Measurements from ENCODE around the gene TMTC2.

TMTC2 gene

DNA sequence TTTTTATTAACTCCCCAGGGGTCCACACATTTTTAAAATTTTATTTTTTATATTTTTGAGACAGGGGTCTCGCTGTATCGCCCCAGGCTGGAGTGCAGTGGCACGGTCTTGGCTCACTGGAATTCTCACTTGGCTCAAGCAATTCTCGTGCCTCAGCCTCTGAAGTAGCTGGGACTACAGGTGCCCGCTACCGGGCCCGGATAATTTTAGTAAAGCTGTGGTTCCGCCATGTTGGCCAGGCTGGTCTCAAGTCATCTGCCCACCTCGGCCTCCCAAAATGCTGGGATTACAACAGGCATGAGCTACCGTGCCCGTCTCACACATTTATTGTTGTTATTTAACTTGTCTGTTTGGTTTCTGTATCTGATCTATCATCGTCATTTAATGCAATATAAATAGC lies 307.4 kb downstream of the TMTC2 start:
- ChIA-PET CTCF (interaction anchor here (0.7 kb wide), 2 partner anchors 8 to 119 kb away, joined by 3 read pairs; no protein-coding TSS in a partner anchor), POLR2A (no interaction called here)
- Histone ChIP-seq H3K36me3 (ENCODE audit: control insufficient read depth in 2 of 2, insufficient read depth in 1 of 2, low read length in 2 of 2) (no peaks in the 10 kb centered on the region), H3K9me3 (ENCODE audit: control insufficient read depth, insufficient read depth, low read depth, low read length) (no peaks in the 10 kb centered on the region), H3K27ac (ENCODE audit: extremely low read depth, low read depth, low read length) (no peak overlapping the region), H3K4me1 (ENCODE audit: control insufficient read depth, insufficient read depth, low read length) (0 out of 2 replicates have a peak, but pooled peaks cover 4% of the 10 kb centered on the region), H3K4me3 (ENCODE audit: low read depth, low read length) (no peak overlapping the region)
- TF ChIP-seq ZNF529 (tag by site-specific recombination; IDR thresholded peaks at IDR 0.05; ENCODE audit: insufficient replicate concordance) = no peak
- TF ChIP-seq ZIC2 (tag by site-specific recombination; IDR thresholded peaks at IDR 0.05) = no peak
- no peak for TF ChIP-seq SCRT1 (tag by site-specific recombination; IDR thresholded peaks at IDR 0.05; ENCODE audit: borderline replicate concordance)
- TF ChIP-seq, protein P1, sequence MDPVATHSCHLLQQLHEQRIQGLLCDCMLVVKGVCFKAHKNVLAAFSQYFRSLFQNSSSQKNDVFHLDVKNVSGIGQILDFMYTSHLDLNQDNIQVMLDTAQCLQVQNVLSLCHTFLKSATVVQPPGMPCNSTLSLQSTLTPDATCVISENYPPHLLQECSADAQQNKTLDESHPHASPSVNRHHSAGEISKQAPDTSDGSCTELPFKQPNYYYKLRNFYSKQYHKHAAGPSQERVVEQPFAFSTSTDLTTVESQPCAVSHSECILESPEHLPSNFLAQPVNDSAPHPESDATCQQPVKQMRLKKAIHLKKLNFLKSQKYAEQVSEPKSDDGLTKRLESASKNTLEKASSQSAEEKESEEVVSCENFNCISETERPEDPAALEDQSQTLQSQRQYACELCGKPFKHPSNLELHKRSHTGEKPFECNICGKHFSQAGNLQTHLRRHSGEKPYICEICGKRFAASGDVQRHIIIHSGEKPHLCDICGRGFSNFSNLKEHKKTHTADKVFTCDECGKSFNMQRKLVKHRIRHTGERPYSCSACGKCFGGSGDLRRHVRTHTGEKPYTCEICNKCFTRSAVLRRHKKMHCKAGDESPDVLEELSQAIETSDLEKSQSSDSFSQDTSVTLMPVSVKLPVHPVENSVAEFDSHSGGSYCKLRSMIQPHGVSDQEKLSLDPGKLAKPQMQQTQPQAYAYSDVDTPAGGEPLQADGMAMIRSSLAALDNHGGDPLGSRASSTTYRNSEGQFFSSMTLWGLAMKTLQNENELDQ (tag by site-specific recombination; IDR thresholded peaks at IDR 0.05; ENCODE audit: low read depth) = no peak
- TF ChIP-seq ZNF549 (tag by site-specific recombination; IDR thresholded peaks at IDR 0.05) = no peak
- TF ChIP-seq ZFP3 (tag by site-specific recombination; IDR thresholded peaks at IDR 0.05; ENCODE audit: low read depth) = no peak
- no peak for TF ChIP-seq KLF7 (tag by site-specific recombination; IDR thresholded peaks at IDR 0.05; ENCODE audit: borderline replicate concordance)
- TF ChIP-seq OSR2 (tag by site-specific recombination; IDR thresholded peaks at IDR 0.05) = no peak
- TF ChIP-seq ZBTB21 (tag by site-specific recombination; IDR thresholded peaks at IDR 0.05) = no peak
- TF ChIP-seq ZNF292 (tag by site-specific recombination; IDR thresholded peaks at IDR 0.05; ENCODE audit: borderline replicate concordance, low read depth) = no peak
- no peak for TF ChIP-seq ZNF341 (tag by site-specific recombination; IDR thresholded peaks at IDR 0.05; ENCODE audit: low read depth)
- TF ChIP-seq, protein P2, sequence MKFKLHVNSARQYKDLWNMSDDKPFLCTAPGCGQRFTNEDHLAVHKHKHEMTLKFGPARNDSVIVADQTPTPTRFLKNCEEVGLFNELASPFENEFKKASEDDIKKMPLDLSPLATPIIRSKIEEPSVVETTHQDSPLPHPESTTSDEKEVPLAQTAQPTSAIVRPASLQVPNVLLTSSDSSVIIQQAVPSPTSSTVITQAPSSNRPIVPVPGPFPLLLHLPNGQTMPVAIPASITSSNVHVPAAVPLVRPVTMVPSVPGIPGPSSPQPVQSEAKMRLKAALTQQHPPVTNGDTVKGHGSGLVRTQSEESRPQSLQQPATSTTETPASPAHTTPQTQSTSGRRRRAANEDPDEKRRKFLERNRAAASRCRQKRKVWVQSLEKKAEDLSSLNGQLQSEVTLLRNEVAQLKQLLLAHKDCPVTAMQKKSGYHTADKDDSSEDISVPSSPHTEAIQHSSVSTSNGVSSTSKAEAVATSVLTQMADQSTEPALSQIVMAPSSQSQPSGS (tag by site-specific recombination; IDR thresholded peaks at IDR 0.05; ENCODE audit: low read depth) = no peak
- TF ChIP-seq, protein P3, sequence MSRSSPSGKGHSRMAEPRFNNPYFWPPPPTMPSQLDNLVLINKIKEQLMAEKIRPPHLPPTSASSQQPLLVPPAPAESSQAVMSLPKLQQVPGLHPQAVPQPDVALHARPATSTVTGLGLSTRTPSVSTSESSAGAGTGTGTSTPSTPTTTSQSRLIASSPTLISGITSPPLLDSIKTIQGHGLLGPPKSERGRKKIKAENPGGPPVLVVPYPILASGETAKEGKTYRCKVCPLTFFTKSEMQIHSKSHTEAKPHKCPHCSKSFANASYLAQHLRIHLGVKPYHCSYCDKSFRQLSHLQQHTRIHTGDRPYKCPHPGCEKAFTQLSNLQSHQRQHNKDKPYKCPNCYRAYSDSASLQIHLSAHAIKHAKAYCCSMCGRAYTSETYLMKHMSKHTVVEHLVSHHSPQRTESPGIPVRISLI (tag by site-specific recombination; IDR thresholded peaks at IDR 0.05) = no peak
- TF ChIP-seq, protein P4, sequence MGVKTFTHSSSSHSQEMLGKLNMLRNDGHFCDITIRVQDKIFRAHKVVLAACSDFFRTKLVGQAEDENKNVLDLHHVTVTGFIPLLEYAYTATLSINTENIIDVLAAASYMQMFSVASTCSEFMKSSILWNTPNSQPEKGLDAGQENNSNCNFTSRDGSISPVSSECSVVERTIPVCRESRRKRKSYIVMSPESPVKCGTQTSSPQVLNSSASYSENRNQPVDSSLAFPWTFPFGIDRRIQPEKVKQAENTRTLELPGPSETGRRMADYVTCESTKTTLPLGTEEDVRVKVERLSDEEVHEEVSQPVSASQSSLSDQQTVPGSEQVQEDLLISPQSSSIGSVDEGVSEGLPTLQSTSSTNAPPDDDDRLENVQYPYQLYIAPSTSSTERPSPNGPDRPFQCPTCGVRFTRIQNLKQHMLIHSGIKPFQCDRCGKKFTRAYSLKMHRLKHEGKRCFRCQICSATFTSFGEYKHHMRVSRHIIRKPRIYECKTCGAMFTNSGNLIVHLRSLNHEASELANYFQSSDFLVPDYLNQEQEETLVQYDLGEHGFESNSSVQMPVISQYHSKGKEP (tag by site-specific recombination; IDR thresholded peaks at IDR 0.05) = no peak
- no peak for TF ChIP-seq SP2 (tag by site-specific recombination; IDR thresholded peaks at IDR 0.05)
- TF ChIP-seq ZNF248 (tag by site-specific recombination; IDR thresholded peaks at IDR 0.05) = no peak
- TF ChIP-seq, protein P5, sequence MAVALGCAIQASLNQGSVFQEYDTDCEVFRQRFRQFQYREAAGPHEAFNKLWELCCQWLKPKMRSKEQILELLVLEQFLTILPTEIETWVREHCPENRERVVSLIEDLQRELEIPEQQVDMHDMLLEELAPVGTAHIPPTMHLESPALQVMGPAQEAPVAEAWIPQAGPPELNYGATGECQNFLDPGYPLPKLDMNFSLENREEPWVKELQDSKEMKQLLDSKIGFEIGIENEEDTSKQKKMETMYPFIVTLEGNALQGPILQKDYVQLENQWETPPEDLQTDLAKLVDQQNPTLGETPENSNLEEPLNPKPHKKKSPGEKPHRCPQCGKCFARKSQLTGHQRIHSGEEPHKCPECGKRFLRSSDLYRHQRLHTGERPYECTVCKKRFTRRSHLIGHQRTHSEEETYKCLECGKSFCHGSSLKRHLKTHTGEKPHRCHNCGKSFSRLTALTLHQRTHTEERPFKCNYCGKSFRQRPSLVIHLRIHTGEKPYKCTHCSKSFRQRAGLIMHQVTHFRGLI (tag by site-specific recombination; IDR thresholded peaks at IDR 0.05) = no peak
- no peak for TF ChIP-seq KLF10 (tag by site-specific recombination; IDR thresholded peaks at IDR 0.05)
